ENCODE results near the gene TMEM184A.

Gene TMEM184A

GRCh38 chr7:1569016-1569415 is 13.0 kb upstream of the TMEM184A start:
- DNase-seq (ENCODE audit: insufficient read length, low spot score) = no peak
- no peak for FAIRE-seq

DNA sequence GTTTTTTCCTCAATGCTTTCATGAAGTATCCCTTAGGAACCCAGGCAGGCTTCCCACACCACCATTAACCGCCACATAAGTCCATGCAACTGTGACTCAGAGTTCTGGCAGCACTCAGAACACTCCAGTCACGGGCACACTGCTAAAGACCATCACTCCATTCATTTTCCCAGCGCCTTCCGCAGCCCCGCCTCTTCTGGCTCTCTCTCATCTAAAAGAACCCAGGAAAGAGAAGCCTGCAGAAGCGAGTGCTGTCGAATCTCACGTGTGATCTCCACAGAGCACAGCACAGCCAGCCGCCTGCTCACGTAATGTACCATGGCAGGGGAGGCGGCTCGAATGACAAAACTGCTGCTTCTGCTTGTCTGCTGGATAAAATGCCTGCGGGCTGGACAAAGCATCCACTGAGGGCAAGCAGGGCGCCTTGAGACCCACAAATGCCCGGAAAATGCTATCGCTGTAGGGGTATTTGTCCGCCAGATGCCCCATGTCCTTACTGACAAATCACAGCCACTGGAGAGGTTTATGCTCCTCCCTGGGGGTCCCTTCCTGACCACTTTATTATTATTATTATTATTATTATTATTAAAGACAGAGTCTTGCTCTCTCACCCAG is 12.0 kb upstream of the TMEM184A start:
- FAIRE-seq (no peak), DNase-seq (ENCODE audit: insufficient read length, low spot score) (no peak)

DNA sequence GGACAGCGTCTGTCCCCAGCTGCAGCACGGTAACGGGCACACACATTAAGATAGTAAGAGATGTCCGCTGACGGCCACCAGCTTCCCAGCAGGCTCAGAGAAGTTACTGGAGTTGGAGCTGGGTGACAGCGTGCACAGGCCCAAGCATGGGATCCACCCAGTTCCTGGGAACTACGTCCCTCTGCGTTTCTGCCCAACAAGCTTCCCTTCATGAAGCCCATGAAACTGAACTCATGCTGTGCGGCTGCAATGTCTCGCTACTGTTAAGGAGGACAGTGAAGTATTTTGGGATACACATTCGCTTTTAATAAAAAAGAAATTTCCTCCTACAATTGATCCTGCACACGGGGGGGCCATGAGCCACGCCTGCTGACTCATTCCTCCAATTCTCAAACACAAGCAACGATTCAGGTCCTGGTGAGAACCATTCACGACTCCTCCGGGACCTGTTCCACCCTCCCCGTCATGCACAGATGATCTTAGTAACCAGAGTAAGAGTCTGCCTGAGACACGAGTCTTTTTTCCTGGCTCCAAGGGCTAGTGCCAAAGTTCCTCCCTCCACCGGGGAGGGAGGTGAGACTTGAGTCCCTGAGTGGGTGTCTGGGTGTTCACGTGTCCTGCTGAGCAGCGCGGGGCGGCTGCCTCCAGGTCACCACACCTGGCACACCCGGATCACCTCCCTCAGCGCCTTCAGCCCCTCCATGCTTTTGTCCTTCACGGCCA is 11.2 kb upstream of the TMEM184A start:
- DNase-seq (ENCODE audit: insufficient read length, low spot score) (no peak), FAIRE-seq (no peak)

GRCh38 chr7:1566687-1567048 is 10.7 kb upstream of the TMEM184A start:
- FAIRE-seq (no peak), DNase-seq (ENCODE audit: insufficient read length, low spot score) (no peak)

GRCh38 chr7:1564603-1565022 is 8.6 kb upstream of the TMEM184A start:
- DNase-seq (ENCODE audit: insufficient read length, low spot score) (no peak), FAIRE-seq (no peak)

DNA sequence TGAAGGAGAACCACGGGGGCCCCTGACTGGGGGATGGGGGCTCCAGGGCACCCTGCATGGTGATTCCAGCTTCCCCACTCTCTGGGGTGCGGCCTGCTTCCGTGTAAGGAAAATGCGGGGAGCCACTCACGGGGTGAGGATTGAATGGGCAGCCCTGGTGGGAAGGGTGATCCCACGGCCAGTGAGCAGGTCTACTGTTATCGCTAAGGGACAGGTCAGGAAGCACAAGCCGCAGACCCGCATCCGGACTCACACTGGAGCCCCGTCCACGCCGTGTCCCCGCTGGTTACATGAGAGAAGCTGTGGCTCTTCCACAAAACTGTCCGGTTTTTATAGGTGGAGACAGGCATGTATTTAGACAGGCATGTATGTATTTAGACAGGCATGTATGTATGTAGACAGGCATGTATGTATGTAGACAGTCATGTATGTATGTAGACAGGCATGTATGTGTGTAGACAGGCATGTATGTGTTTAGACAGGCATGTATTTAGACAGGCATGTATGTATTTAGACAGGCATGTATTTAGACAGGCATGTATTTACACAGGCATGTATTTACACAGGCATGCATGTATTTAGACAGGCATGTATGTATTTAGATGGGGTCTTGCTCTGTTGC is 8.1 kb upstream of the TMEM184A start:
- DNase-seq (ENCODE audit: insufficient read length, low spot score) (no peak), FAIRE-seq (no peak)

GRCh38 chr7:1562597-1563051 is 6.6 kb upstream of the TMEM184A start:
- DNase-seq (ENCODE audit: insufficient read length, low spot score) (no peak), FAIRE-seq (no peak)

DNA sequence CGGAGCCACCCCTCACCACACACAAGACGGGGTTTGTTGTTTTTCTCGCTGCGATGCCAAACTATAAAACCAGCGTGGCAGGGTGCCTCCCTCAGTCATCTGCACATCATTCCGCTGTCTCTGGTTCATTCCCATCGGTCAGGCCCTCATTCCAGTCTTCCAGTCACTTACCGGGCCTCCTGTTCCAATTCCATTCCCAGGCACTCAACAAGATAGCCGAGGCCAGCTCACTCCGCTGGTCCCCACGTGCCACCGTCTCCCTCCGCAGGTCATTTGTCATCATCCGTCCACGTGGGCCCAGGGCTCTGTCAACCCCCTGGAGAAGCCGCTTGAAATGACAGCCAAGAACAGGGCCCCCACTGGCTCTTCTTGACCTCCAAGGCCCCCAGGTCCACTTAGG is 6.1 kb upstream of the TMEM184A start:
- DNase-seq (ENCODE audit: insufficient read length, low spot score) (no peak), FAIRE-seq (no peak)

- FAIRE-seq (no peak), DNase-seq (ENCODE audit: insufficient read length, low spot score) (no peak)
These were observed 5.3 kb upstream of the TMEM184A start for GRCh38 chr7:1561036-1561940.

DNA sequence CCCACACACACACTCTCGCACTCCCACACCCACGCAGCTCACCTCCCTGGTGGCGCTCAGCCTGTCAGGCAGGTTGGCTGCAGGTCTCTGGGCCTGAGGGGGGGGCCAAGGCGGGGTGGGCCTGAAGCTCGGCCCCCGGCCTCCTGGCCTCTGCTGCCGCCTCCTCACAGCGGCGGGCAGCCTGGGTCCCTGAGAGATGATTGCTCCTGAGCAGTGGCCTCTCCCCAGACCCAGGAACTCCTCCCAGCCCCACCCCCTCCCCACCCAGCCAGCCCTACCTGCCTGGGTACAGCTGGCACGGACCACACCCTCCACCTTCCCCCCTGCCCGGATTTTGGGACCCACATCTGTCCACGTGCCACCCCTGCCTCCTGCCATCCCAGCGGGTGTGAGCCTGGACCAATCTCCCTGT is 4.6 kb upstream of the TMEM184A start:
- FAIRE-seq (no peak), DNase-seq (ENCODE audit: insufficient read length, low spot score) (no peak)

- DNase-seq (ENCODE audit: insufficient read length, low spot score) = no peak
- no peak for FAIRE-seq
These were observed 3.9 kb upstream of the TMEM184A start for GRCh38 chr7:1559626-1560590.

DNA sequence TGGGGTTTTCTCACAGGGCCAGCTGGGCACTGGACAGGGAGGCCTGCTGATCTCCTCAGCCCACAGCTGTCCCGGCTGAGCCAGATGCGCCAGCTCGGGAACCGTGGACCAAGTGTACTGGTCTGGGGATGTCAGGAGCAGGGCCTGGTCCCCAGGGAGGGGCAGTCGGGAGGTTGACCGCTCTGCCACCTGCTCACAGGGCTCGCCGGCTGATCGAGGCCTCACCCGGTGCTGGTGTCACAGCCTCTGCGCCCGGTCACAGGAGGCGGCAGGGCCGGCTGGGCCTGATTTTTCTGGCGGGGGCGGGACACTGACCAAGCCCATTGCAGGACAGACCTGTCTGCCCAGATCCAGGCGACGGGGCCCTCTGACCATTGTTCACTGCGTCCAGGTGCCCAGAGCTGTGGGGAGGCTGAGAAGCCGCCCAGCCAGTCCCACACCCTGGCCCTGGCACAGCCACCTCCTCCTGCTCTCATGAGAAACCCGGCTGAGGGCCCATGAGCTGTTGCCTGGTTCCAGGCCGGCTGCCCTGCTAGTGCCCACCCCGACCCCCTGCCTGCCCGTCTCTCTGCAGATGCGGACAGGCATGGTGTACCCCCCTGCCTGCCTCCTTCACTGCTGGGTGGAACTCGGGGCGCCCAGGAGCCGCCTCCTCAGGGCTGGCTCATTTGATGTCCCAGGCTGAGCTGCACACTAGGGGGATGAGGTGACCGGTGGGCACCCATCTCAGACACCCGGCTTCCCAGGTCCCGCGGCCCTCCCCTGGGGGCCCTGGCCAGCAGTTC is 3.0 kb upstream of the TMEM184A start:
- DNase-seq (ENCODE audit: insufficient read length, low spot score) = no peak
- FAIRE-seq = no peak

GRCh38 chr7:1558181-1558811 is 2.3 kb upstream of the TMEM184A start:
- DNase-seq (ENCODE audit: insufficient read length, low spot score) (no peak), FAIRE-seq (no peak)

- DNase-seq (ENCODE audit: insufficient read length, low spot score) (no peak), FAIRE-seq (no peak)
These were observed 1.8 kb upstream of the TMEM184A start for GRCh38 chr7:1557771-1558170.

DNA sequence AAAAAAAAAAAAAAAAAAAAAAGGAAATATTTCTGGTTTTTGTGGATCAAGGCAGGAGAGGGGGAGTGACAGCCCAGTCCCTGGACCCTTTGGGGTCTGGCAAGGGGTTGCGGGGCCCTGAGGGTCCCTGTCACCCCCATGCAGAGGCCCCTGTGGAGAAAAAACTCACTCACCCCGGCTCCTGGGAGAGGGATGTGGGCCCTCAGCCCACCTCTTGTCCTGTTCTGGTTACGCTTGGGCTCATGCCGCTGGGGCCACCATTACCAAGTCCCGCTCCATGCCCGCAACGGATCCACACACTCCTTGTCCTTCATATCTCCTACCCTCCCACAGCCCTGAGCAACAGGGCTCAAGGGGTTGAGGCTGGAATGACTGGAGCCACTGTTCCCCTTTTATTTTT is 1.0 kb upstream of the TMEM184A start:
- no peak for FAIRE-seq

DNA sequence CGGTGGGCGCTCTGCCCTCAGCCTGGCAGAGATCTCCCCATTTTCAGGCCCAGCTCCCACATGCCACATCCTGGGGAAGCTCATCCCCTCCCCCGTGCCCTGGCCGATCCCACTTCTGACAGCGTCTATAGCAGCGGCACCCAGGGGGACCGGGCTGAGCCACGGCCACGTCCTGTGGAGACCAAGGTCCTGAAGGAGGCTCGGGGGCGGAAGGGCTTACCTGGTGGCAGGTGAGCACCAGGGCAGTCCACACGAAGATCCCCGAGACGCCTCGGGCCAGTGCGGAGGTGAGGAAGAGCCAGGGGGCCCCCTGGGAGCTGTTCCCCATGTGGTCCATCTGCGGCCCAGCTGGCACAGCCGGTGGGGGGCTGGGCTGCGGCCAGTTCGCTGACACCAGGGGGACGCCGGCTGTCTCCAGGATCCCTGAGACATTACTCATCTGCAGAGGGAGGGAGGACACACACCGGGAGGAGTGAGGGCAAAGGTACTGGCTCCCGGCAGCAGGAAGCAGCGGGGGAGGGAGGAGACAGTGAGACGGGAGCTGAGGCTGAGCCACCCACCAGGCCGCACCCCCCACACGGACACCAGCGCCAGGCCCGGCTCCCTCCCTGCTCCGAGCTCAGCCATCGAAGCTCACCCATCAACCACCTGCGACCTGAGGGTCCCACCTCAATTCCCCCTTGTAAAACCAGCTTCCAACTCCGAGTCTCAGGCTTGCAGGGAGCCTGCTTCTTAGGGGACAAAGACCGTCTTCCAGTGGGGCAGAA is 776 bp downstream of the TMEM184A start:
- DNase-seq (ENCODE audit: insufficient read length, low spot score) (no peak), FAIRE-seq (no peak)

More for the DNA sequence above, 1.0 kb upstream of the TMEM184A start:
- DNase-seq (ENCODE audit: insufficient read length, low spot score) = no peak

GRCh38 chr7:1554333-1555045 is 1.5 kb downstream of the TMEM184A start:
- FAIRE-seq (no peak), DNase-seq (ENCODE audit: insufficient read length, low spot score) (no peak)
